Esophagus muscularis mucosa (tissue), 4 donors: ENCODE results near the gene PSTPIP2. TPM values are rescaled to one million over a fixed set of nuclear protein-coding genes. Genes with fewer than 3 reads are reported as not detected.
"Not testable (repeated sequence)": the region's sequence is repeated elsewhere in the genome, so short reads cannot be mapped to it uniquely, and the experiment has no call there.

ENCODE experiments used
- DNase-seq: peaks from one replicate; pipeline ENCODE4 v3.0.0-alpha.2; 2017; ENCODE audit errors: extremely low spot score
- H3K27ac ChIP-seq, 4 donors: fragments of 200-600 bp; sonication (generic); replicated peaks in 1 of 4; 1 replicate in 3 of 4; 2 replicates in 1 of 4; pipeline ENCODE4 v1.5.1; 2016 to 2019; ENCODE audit warnings: mild to moderate bottlenecking in 1 of 4
- H3K27me3 ChIP-seq, 4 donors: fragments of 200-600 bp; sonication (generic); one replicate each; pipeline versions ENCODE4 v1.5.1 to v1.6.0; 2016 to 2019
- H3K36me3 ChIP-seq, 4 donors: fragments of 200-600 bp; sonication (generic); one replicate each; pipeline ENCODE4 v1.5.1; 2016 to 2019
- H3K4me1 ChIP-seq, 4 donors: fragments of 200-600 bp; sonication (generic); one replicate each; pipeline ENCODE4 v1.5.1; 2016 to 2019
- H3K4me3 ChIP-seq, 4 donors: fragments of 200-600 bp; sonication (generic); 1 replicate in 2 of 4; 2 replicates in 2 of 4; pipeline ENCODE4 v1.5.1; 2016 to 2019; ENCODE audit warnings: mild to moderate bottlenecking in 4 of 4, moderate library complexity in 1 of 4
- H3K9me3 ChIP-seq, 4 donors: fragments of 200-600 bp; sonication (generic); 1 replicate in 3 of 4; 2 replicates in 1 of 4; pipeline ENCODE4 v1.5.1; 2016 to 2019
- EP300 ChIP-seq: sonication (generic); formaldehyde crosslinking; IDR thresholded peaks from one replicate; pipeline ENCODE4 v1.6.1; 2017; ENCODE audit warnings: antibody characterized with exemption
- POLR2A ChIP-seq: fragments of 450-650 bp; IDR thresholded peaks from one replicate; pipeline ENCODE4 v1.6.1; 2017; ENCODE audit warnings: antibody characterized with exemption, moderate library complexity, mild to moderate bottlenecking, low read depth
- POLR2AphosphoS5 ChIP-seq, 2 donors: sonication (generic); formaldehyde crosslinking; IDR thresholded peaks; one replicate each; pipeline ENCODE4 v1.6.1; 2017; ENCODE audit warnings: antibody characterized with exemption in 2 of 2
- WGBS: methylation state at CpG from one replicate; pipeline ENCODE4 v1.1.5; 2018; 5-methylcytosine and 5-hydroxymethylcytosine counted together
- intact Hi-C: fragments of 100-400 bp; cut with DNase I; formaldehyde crosslinking; loops from one replicate; pipeline ENCODE4 v1.15.1; 2023
- total RNA-seq, 4 donors: library from RNA; depleted of rRNA; stranded (reverse); fragments of >200 nt; gene quantifications; one replicate each; pipeline versions ENCODE4 v1.1.0 to v1.2.1, GENCODE V29; 2016
- TF ChIP-seq, protein P1 (sequence below), 3 experiments: fragments of 200-600 bp in 2 of 3; fragments of 450-650 bp in 1 of 3; sonication (generic) in 2 of 3; IDR thresholded peaks; one replicate each; pipeline ENCODE4 v1.5.1; 2017 to 2019; ENCODE audit warnings: antibody characterized with exemption in 3 of 3, mild to moderate bottlenecking in 2 of 3, moderate library complexity in 1 of 3

Gene PSTPIP2
- total RNA-seq, 4 donors from 2014 or later: 5.6 to 10.8 (median 7.3) TPM

DNA sequence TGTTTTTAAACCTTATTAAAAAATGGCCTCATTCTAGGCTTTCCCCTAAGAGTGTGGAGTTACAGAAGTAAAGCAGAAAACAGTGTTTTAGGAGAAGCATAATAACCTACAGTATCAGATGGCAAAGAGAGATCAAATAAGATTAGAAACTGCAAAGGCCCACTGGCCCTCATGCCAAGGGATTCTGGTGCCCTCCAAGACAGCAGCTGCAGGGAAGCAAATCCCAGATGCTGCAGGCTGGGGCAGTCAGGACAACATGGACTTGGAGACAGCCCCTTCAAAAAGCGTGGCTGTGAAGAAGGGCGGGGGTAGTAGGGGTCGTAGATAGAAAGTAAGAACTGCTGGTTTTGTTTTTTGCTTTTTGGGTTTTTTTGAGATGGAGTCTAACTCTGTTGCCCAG, 76.6 kb downstream of the PSTPIP2 start:
- no peak overlapping the region for H3K27ac ChIP-seq
- no peaks in the 10 kb centered on the region for H3K4me1 ChIP-seq
- peaks cover 0 to 4% (median 0%) of the 10 kb centered on the region in 4 donors for H3K36me3 ChIP-seq
- H3K9me3 ChIP-seq: no peaks in the 10 kb centered on the region
- no peak for DNase-seq
- WGBS: 100% methylated on average over 3 of the region's 3 CpGs
- intact Hi-C loops: no loop called here
- no peak overlapping the region for H3K4me3 ChIP-seq
- TF ChIP-seq POLR2A (no peak), EP300 (no peak), POLR2AphosphoS5 (IDR thresholded peaks at IDR 0.05) (no peak)
- TF ChIP-seq, protein P1, sequence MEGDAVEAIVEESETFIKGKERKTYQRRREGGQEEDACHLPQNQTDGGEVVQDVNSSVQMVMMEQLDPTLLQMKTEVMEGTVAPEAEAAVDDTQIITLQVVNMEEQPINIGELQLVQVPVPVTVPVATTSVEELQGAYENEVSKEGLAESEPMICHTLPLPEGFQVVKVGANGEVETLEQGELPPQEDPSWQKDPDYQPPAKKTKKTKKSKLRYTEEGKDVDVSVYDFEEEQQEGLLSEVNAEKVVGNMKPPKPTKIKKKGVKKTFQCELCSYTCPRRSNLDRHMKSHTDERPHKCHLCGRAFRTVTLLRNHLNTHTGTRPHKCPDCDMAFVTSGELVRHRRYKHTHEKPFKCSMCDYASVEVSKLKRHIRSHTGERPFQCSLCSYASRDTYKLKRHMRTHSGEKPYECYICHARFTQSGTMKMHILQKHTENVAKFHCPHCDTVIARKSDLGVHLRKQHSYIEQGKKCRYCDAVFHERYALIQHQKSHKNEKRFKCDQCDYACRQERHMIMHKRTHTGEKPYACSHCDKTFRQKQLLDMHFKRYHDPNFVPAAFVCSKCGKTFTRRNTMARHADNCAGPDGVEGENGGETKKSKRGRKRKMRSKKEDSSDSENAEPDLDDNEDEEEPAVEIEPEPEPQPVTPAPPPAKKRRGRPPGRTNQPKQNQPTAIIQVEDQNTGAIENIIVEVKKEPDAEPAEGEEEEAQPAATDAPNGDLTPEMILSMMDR (IDR thresholded peaks at IDR 0.05): no peak
- no peaks in the 10 kb centered on the region for H3K27me3 ChIP-seq

- Histone ChIP-seq H3K4me3 (no peak overlapping the region), H3K27ac (no peak overlapping the region), H3K9me3 (no peaks in the 10 kb centered on the region), H3K36me3 (peaks cover 0 to 18% (median 0%) of the 10 kb centered on the region in 4 donors), H3K27me3 (no peaks in the 10 kb centered on the region), H3K4me1 (no peaks in the 10 kb centered on the region)
- WGBS: 88% methylated on average over 4 of the region's 4 CpGs
- DNase-seq: peak; percentile 17
- TF ChIP-seq POLR2AphosphoS5 (IDR thresholded peaks at IDR 0.05) (no peak), POLR2A (no peak), EP300 (no peak)
- TF ChIP-seq, protein P1 (IDR thresholded peaks at IDR 0.05): no peak
- intact Hi-C loops: no loop called here
Measured at GRCh38 chr18:45993438-45993837, 78.6 kb downstream of the PSTPIP2 start.

- 84% methylated on average over 6 of the region's 6 CpGs for WGBS
- H3K27me3 ChIP-seq, H3K4me3 ChIP-seq, DNase-seq, H3K27ac ChIP-seq, intact Hi-C loops, H3K9me3 ChIP-seq, H3K4me1 ChIP-seq: not testable (repeated sequence)
- H3K36me3 ChIP-seq: peaks cover 0 to 28% (median 4%) of the 10 kb centered on the region in 4 donors
Measured at GRCh38 chr18:45992527-45992926, 79.5 kb downstream of the PSTPIP2 start.

DNA sequence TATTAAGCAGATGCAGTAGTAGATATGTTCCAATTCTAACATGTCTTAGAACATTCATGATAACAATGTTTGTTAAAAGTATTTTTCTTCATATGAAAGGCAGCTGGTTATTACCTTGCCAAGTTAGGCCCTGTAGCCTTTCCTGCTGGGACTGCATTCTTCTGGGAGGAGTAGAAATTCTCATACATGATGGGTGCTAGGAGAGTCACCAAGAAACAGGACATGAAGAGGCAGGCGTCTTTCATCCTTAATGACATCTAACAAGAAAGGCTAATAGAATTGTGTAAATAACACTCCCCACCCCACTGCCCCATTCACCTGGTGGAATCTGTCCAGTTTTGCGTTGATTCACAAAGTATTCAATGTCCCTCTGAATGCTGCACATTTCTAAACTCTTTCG, 80.3 kb downstream of the PSTPIP2 start:
- Histone ChIP-seq H3K4me1 (no peaks in the 10 kb centered on the region), H3K27me3 (no peaks in the 10 kb centered on the region), H3K9me3 (no peaks in the 10 kb centered on the region), H3K27ac (no peak overlapping the region), H3K4me3 (no peak overlapping the region), H3K36me3 (peaks cover 0 to 28% (median 4%) of the 10 kb centered on the region in 4 donors)
- DNase-seq: peak; percentile 17
- intact Hi-C loops: no loop called here
- no peak for TF ChIP-seq POLR2A
- 92% methylated on average over 3 of the region's 3 CpGs for WGBS

DNA sequence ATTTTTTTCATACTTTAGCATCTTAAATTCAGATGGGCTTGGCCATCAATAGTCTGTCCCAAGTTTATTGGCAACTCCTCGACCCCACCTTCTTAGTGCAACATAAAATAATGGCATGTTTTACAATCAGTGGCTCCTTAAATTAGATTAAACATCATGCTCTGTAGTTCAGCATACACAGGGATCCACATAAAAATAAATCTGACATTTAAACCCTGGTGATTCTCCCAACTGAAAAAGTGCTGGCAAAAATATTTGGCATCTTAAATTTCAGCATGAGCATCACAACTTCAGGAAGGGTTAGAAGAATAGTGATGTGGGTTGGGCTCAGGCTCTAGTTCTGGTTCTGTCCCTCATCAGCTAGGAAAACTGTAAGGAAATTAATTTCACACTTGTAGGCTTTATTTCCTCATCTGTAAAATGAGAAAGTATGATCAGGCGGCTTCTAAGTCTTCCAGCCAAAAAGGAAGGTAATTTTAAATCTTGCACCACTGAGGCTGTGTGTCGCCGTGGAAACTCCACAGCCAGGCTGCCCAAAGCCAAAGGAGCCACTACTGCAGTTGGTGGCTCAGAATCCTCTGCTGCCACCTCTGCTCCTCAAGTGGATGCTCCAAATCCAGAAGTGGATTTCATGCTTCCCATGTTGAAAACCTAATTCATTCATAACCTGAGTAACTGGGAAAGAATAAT, 87.4 kb downstream of the PSTPIP2 start:
- Histone ChIP-seq H3K4me3 (no peak overlapping the region), H3K4me1 (no peaks in the 10 kb centered on the region), H3K36me3 (peaks cover 0 to 21% (median 4%) of the 10 kb centered on the region in 4 donors), H3K27ac (no peak overlapping the region), H3K9me3 (no peaks in the 10 kb centered on the region), H3K27me3 (no peaks in the 10 kb centered on the region)
- 90% methylated on average over 4 of the region's 4 CpGs for WGBS
- intact Hi-C loops: no loop called here
- no peak for DNase-seq
- no peak for TF ChIP-seq EP300
- TF ChIP-seq POLR2AphosphoS5 (IDR thresholded peaks at IDR 0.05): no peak
- no peak for TF ChIP-seq POLR2A
- TF ChIP-seq, protein P1 (IDR thresholded peaks at IDR 0.05): no peak

DNA sequence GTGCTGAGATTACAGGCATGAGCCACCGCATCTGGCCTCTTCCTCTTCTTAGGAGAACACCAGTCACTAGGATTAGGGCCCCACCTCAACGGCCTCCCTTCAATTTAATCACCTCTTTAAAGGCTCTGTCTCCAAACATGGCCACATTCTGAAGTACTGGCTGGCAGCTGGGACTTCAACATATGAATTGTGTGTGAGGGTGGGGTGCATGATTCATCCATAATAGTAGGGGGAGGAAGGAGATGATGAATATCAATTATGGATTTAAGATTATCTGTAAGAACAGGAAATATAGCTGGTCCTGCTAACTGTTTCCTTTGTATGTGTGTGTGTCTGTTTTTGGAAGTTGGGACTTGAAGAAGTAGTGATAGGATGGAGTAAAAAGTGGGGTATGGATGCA, 90.2 kb downstream of the PSTPIP2 start:
- intact Hi-C loops: no loop called here

More for the DNA sequence above, 90.2 kb downstream of the PSTPIP2 start:
- WGBS: 86% methylated on average over 2 of the region's 2 CpGs
- Histone ChIP-seq H3K9me3 (no peaks in the 10 kb centered on the region), H3K36me3 (no peaks in the 10 kb centered on the region), H3K27ac (no peak overlapping the region), H3K27me3 (no peaks in the 10 kb centered on the region), H3K4me1 (no peaks in the 10 kb centered on the region), H3K4me3 (no peak overlapping the region)
- DNase-seq: no peak
- TF ChIP-seq EP300 (no peak), POLR2AphosphoS5 (IDR thresholded peaks at IDR 0.05) (no peak), POLR2A (no peak)
- TF ChIP-seq, protein P1 (IDR thresholded peaks at IDR 0.05): no peak
